Choroid plexus epithelial cell (primary cell): Measurements from ENCODE around the gene TMEM238L.
"Not testable (repeated sequence)": the region's sequence is repeated elsewhere in the genome, so short reads cannot be mapped to it uniquely, and the experiment has no call there.

Source experiments
- DNase-seq: peaks from one replicate; pipeline ENCODE4 v3.0.0-alpha.2; 2010; ENCODE audit warnings: low read depth
- H3K4me3 ChIP-seq: 2 replicates; pipeline ENCODE4 v1.5.1; 2011; ENCODE audit warnings: low read depth, mild to moderate bottlenecking, control low read depth, low read length, moderate library complexity
- TF ChIP-seq, protein P1 (sequence below): conservative IDR thresholded peaks from 2 replicates; pipeline ENCODE4 v1.5.1; 2011; ENCODE audit warnings: low read depth, mild to moderate bottlenecking, control low read depth, inconsistent platforms, low read length, moderate library complexity

TMEM238L gene

GRCh38 chr17:10803830-10804475 lies at the start of gene TMEM238L:
Gene TMEM238L, minus strand, starts transcription at chr17:10804099. Its CDS starts 136 bp downstream, at chr17:10803963.
- H3K4me3 ChIP-seq: no peak within 1 kb of the TSS
- TF ChIP-seq, protein P1, sequence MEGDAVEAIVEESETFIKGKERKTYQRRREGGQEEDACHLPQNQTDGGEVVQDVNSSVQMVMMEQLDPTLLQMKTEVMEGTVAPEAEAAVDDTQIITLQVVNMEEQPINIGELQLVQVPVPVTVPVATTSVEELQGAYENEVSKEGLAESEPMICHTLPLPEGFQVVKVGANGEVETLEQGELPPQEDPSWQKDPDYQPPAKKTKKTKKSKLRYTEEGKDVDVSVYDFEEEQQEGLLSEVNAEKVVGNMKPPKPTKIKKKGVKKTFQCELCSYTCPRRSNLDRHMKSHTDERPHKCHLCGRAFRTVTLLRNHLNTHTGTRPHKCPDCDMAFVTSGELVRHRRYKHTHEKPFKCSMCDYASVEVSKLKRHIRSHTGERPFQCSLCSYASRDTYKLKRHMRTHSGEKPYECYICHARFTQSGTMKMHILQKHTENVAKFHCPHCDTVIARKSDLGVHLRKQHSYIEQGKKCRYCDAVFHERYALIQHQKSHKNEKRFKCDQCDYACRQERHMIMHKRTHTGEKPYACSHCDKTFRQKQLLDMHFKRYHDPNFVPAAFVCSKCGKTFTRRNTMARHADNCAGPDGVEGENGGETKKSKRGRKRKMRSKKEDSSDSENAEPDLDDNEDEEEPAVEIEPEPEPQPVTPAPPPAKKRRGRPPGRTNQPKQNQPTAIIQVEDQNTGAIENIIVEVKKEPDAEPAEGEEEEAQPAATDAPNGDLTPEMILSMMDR: no peak
- DNase-seq: no peak

GRCh38 chr17:10846636-10847035 lies 42.7 kb upstream of the TMEM238L start:
- not testable (repeated sequence) for DNase-seq

DNA sequence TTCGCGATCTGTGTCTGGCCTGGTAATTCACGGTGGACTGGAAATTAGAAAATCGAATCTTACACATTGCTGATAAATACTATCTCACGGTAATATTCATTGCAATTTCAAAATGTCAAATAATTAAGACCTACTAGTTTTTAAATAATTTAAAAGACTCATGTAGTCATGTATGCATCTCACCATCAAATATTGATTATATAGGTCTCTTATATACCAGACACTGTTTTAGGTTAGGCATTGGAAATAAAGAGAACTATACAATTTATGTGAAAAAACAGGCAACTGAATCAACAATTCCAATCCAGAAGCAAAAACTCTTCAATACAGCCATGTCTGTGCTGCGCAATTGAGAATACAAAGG lies 41.5 kb upstream of the TMEM238L start:
- no peak overlapping the region for H3K4me3 ChIP-seq
- no peak for DNase-seq
- TF ChIP-seq, protein P1: no peak

More at GRCh38 chr17:10846636-10847035, 42.7 kb upstream of the TMEM238L start:
- not testable (repeated sequence) for H3K4me3 ChIP-seq

DNA sequence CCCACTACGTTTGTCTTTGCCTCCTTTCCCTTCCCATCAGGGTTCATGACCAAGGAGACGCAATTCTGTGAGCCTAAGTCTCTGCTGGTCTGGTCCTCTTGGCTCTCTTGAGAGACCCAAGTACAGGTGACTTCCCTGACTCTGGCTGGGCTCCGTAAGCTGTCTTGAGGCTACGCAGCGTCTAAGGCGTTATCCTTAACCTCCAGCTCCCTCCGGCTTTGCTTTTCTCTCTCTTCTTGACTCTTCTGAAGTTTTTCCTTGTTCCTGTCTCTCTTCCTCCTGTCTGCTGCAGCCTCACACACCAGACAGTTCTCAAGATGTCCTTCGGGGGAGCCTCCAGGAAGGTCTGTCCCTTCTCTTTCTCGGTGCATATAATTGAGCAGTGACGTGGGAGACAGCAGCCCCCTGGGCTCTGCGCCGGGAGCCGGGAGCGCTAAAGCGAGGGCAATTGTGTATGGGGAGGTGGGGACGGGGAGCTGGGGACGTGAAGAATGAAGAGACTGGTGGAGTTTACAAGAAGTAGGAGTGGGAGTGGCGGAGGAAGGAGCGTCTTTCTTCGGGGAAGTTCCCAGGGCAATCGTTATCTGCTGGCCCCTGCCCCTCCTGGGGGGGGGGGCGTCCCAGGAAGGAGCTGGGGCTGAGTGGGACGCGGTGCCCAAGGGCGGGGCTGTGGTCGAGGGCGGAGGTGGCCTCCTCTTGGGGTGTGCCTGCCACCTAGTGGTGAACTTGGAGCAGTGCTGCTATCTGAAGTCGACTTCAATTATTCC lies 40.9 kb upstream of the TMEM238L start:
- H3K4me3 ChIP-seq: peak overlapping the region; percentile 51
- DNase-seq: peak; percentile 72
- TF ChIP-seq, protein P1: peak; percentile 94

GRCh38 chr17:10843811-10844210 lies 39.9 kb upstream of the TMEM238L start:
- no peak overlapping the region for H3K4me3 ChIP-seq
- TF ChIP-seq, protein P1: no peak
- peak; percentile 9 for DNase-seq

DNA sequence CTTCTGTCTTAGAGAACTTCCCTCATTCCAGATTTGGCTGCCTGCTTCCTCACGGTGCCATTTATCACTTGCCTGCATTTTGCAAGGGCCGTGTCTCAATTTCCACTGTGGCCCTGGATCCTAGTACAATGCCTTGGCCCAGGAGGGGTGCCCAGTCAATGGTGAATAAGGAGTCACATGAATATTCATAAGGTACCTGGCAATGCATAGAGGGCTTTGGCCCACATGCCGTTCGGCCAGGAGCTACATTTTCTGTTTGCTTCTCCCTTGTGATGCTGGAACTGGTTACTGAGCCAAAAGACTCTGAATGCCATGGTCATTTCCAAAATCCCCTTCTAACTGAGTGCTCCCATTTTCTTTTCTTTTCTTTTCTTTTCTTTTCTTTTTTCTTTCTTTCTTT lies 38.8 kb upstream of the TMEM238L start:
- TF ChIP-seq, protein P1: no peak
- DNase-seq: no peak
- H3K4me3 ChIP-seq: no peak overlapping the region

GRCh38 chr17:10838682-10839081 lies 34.8 kb upstream of the TMEM238L start:
- TF ChIP-seq, protein P1: no peak
- DNase-seq: no peak
- H3K4me3 ChIP-seq: no peak overlapping the region
